H1 (cell line): ENCODE data around the gene ACACB. TPM values are rescaled to one million over a fixed set of nuclear protein-coding genes. Genes with fewer than 3 reads are reported as not detected.

Experiments
- CTCF ChIA-PET: fragments of 300-600 bp; sonication (Branson Sonifier 250); formaldehyde crosslinking; loops from one replicate; lab custom pipeline; 2021; ENCODE audit not compliant: partially characterized antibody; lab: Charles Lee
- POLR2A ChIA-PET: fragments of 300-600 bp; sonication (Branson Sonifier 250); formaldehyde crosslinking; loops from one replicate; lab custom pipeline; 2021; ENCODE audit warnings: inconsistent platforms; ENCODE audit not compliant: partially characterized antibody; lab: Charles Lee
- DNase-seq, 2 experiments: peaks; one replicate each; pipeline versions ENCODE4 v3.0.0 to v3.0.0-alpha.2; 2010 to 2022; ENCODE audit warnings: low spot score in 2 of 2, low read depth in 1 of 2, mixed read lengths in 1 of 2
- FAIRE-seq: peaks from 2 replicates; lab custom pipeline; 2011; peaks lifted over from hg19 to GRCh38; lab: Jason Lieb, UNC
- H2AFZ ChIP-seq: 2 replicates; pipeline ENCODE4 v1.8.1; 2012; ENCODE audit warnings: low read length, inconsistent platforms
- H2AK5ac ChIP-seq: 2 replicates; pipeline ENCODE4 v1.6.1; 2013; ENCODE audit warnings: low read depth, low read length
- H2BK120ac ChIP-seq: replicated peaks from 2 replicates; pipeline ENCODE3; 2013; ENCODE audit warnings: low read depth, low read length, inconsistent platforms
- H2BK12ac ChIP-seq: 2 replicates; pipeline ENCODE4 v1.6.1; 2013; ENCODE audit warnings: low read depth, low read length
- H2BK15ac ChIP-seq: 2 replicates; pipeline ENCODE4 v1.6.1; 2013; ENCODE audit warnings: low read length
- H2BK20ac ChIP-seq: 2 replicates; pipeline ENCODE4 v1.6.1; 2013; ENCODE audit warnings: low read length
- H2BK5ac ChIP-seq: 2 replicates; pipeline ENCODE4 v1.6.1; 2013; ENCODE audit warnings: low read depth, low read length
- H3K14ac ChIP-seq: 2 replicates; pipeline ENCODE4 v1.6.1; 2013; ENCODE audit warnings: inconsistent platforms; ENCODE audit not compliant: insufficient read length
- H3K18ac ChIP-seq: 2 replicates; pipeline ENCODE4 v1.6.1; 2013; ENCODE audit warnings: low read length; ENCODE audit errors: extremely low read depth
- H3K23ac ChIP-seq: 2 replicates; pipeline ENCODE4 v1.6.1; 2013; ENCODE audit warnings: inconsistent platforms; ENCODE audit not compliant: insufficient read length
- H3K23me2 ChIP-seq: 2 replicates; pipeline ENCODE4 v1.6.1; 2013; ENCODE audit warnings: low read depth, low read length
- H3K27ac ChIP-seq: 2 replicates; pipeline ENCODE4 v1.6.1; 2011; ENCODE audit warnings: low read depth, low read length, inconsistent platforms
- H3K27me3 ChIP-seq, 4 experiments: replicated peaks in 1 of 4; 1 replicate in 1 of 4; 2 replicates in 3 of 4; pipeline versions ENCODE4 v1.6.1 to v1.8.1; 2011 to 2013; ENCODE audit warnings: low read length in 3 of 4, mild to moderate bottlenecking in 3 of 4, inconsistent platforms in 2 of 4, mixed read lengths in 2 of 4, moderate library complexity in 1 of 4; ENCODE audit not compliant: control insufficient read depth in 3 of 4, insufficient read depth in 3 of 4; ENCODE audit errors: extremely low read depth in 1 of 4
- H3K36me3 ChIP-seq, 4 experiments: 2 replicates each; pipeline versions ENCODE4 v1.6.1 to v1.8.1; 2011 to 2013; ENCODE audit warnings: mild to moderate bottlenecking in 4 of 4, low read length in 3 of 4, moderate library complexity in 2 of 4, control low read depth in 1 of 4, inconsistent platforms in 1 of 4; ENCODE audit not compliant: insufficient read depth in 4 of 4, control insufficient read depth in 2 of 4
- H3K4ac ChIP-seq: replicated peaks from 2 replicates; pipeline ENCODE3; 2013; ENCODE audit warnings: low read length, low read depth, mixed read lengths, inconsistent platforms; ENCODE audit not compliant: insufficient read length
- H3K4me1 ChIP-seq, 4 experiments: replicated peaks in 1 of 4; 1 replicate in 1 of 4; 2 replicates in 3 of 4; pipeline versions ENCODE4 v1.6.1 to v1.8.1; 2011 to 2013; ENCODE audit warnings: low read length in 3 of 4, inconsistent platforms in 2 of 4, mixed read lengths in 1 of 4; ENCODE audit not compliant: insufficient read depth in 4 of 4, control insufficient read depth in 3 of 4
- H3K4me2 ChIP-seq, 2 experiments: 2 replicates each; pipeline versions ENCODE4 v1.6.1 to v1.8.1; 2011 to 2013; ENCODE audit warnings: low read depth in 2 of 2, low read length in 2 of 2, control low read depth in 1 of 2, inconsistent platforms in 1 of 2, mild to moderate bottlenecking in 1 of 2; ENCODE audit not compliant: insufficient read depth in 1 of 2
- H3K4me3 ChIP-seq, 4 experiments: fragments of 200-600, 300-600 bp in 1 of 4; sonication (generic), shearing (Covaris generic), sonication (Bioruptor Twin) in 1 of 4; 2 replicates each; pipeline versions ENCODE4 v1.5.1 to v1.8.1; 2011 to 2016; ENCODE audit warnings: low read length in 4 of 4, low read depth in 3 of 4, control low read depth in 2 of 4, inconsistent platforms in 2 of 4, mild to moderate bottlenecking in 2 of 4, mixed read lengths in 1 of 4, moderate library complexity in 1 of 4; ENCODE audit not compliant: insufficient read depth in 2 of 4; ENCODE audit errors: extremely low read depth in 1 of 4
- H3K56ac ChIP-seq: replicated peaks from 2 replicates; pipeline ENCODE3; 2013; ENCODE audit warnings: low read depth, mild to moderate bottlenecking, mixed read lengths, low read length, inconsistent platforms; ENCODE audit not compliant: insufficient read length
- H3K79me1 ChIP-seq: 2 replicates; pipeline ENCODE4 v1.6.1; 2013; ENCODE audit warnings: low read depth, low read length, control low read depth
- H3K79me2 ChIP-seq, 2 experiments: 2 replicates each; pipeline versions ENCODE4 v1.6.1 to v1.8.1; 2012 to 2013; ENCODE audit warnings: low read length in 2 of 2, mild to moderate bottlenecking in 2 of 2, inconsistent platforms in 1 of 2; ENCODE audit not compliant: insufficient read depth in 2 of 2, control insufficient read depth in 1 of 2
- H3K9ac ChIP-seq, 4 experiments: replicated peaks in 1 of 4; 1 replicate in 1 of 4; 2 replicates in 3 of 4; pipeline versions ENCODE4 v1.6.1 to v1.8.1; 2011 to 2013; ENCODE audit warnings: low read depth in 3 of 4, low read length in 3 of 4, control low read depth in 2 of 4, mild to moderate bottlenecking in 2 of 4, moderate library complexity in 2 of 4, inconsistent platforms in 1 of 4; ENCODE audit errors: extremely low read depth in 1 of 4
- H3K9me3 ChIP-seq, 2 experiments: 2 replicates each; pipeline versions ENCODE4 v1.6.1 to v1.8.1; 2012 to 2013; ENCODE audit warnings: mild to moderate bottlenecking in 2 of 2, moderate library complexity in 2 of 2, control low read depth in 1 of 2, inconsistent platforms in 1 of 2, low read depth in 1 of 2, low read length in 1 of 2, mixed read lengths in 1 of 2; ENCODE audit not compliant: insufficient read depth in 2 of 2
- H4K20me1 ChIP-seq, 2 experiments: replicated peaks in 1 of 2; 2 replicates each; pipeline versions ENCODE3 to v1.8.1; 2011 to 2013; ENCODE audit warnings: inconsistent platforms in 2 of 2, low read length in 2 of 2, mild to moderate bottlenecking in 1 of 2; ENCODE audit not compliant: insufficient read depth in 2 of 2, control insufficient read depth in 1 of 2
- H4K5ac ChIP-seq: 2 replicates; pipeline ENCODE4 v1.6.1; 2013; ENCODE audit warnings: low read length, low read depth, mixed read lengths, inconsistent platforms; ENCODE audit not compliant: insufficient read length
- H4K8ac ChIP-seq: 2 replicates; pipeline ENCODE4 v1.8.0; 2013; ENCODE audit warnings: mild to moderate bottlenecking, moderate library complexity, low read length, inconsistent platforms; ENCODE audit not compliant: insufficient read depth; ENCODE audit errors: extremely low read depth
- H4K91ac ChIP-seq: replicated peaks from 2 replicates; pipeline ENCODE3; 2013; ENCODE audit warnings: low read length, mixed read lengths, inconsistent platforms; ENCODE audit not compliant: insufficient read length
- BCL11A ChIP-seq, 2 experiments: IDR thresholded peaks; one replicate each; pipeline ENCODE4 v1.6.1; 2011; ENCODE audit warnings: low read depth in 2 of 2, low read length in 2 of 2, mild to moderate bottlenecking in 2 of 2
- GABPA ChIP-seq: IDR thresholded peaks from 2 replicates; pipeline ENCODE4 v1.6.1; 2011; ENCODE audit warnings: mild to moderate bottlenecking, low read length, moderate library complexity, borderline replicate concordance; ENCODE audit not compliant: insufficient read depth
- YY1 ChIP-seq: IDR thresholded peaks from 2 replicates; pipeline ENCODE4 v1.6.1; 2011; ENCODE audit warnings: low read depth, mild to moderate bottlenecking, low read length
- WGBS, 2 experiments: shearing (Covaris generic) in 1 of 2; methylation state at CpG; one replicate each; pipeline versions ENCODE4 v1.1.6 to v1.1.7; 2013 to 2015; ENCODE audit warnings: low lambda C conversion rate in 2 of 2, mixed read lengths in 2 of 2, inconsistent platforms in 1 of 2, low coverage in 1 of 2, missing lambda C conversion rate in 1 of 2; ENCODE audit not compliant: insufficient replicate concordance in 2 of 2, insufficient coverage in 1 of 2, insufficient read length in 1 of 2; ENCODE audit errors: extremely low coverage in 1 of 2, missing lambda C conversion rate in 1 of 2; 5-methylcytosine and 5-hydroxymethylcytosine counted together
- polyA plus RNA-seq, 7 experiments: library from polyadenylated mRNA; depleted of rRNA in 3 of 7; stranded (reverse) in 5 of 7; unstranded in 2 of 7; fragments of >200 nt in 5 of 7; fragments of 200-250 nt in 2 of 7; gene quantifications; 1 replicate in 5 of 7; 2 replicates in 1 of 7; 4 replicates in 1 of 7; pipeline versions ENCODE4 v1.2.1 to v1.2.3, GENCODE V29; 2011 to 2013; ENCODE audit warnings: missing spikeins in 2 of 7, mixed read lengths in 2 of 7
- total RNA-seq: library from RNA; stranded (reverse); fragmentation: NEBNext Ultra II Directional; extraction: Animal tissue kit (Norgen Biotek cat#: 25700); gene quantifications from 2 replicates; pipeline ENCODE4 v1.2.1, GENCODE V29; 2021

Gene ACACB
- total and polyA plus RNA-seq, 2 of the 8 experiments (the other 6 are each of a cell fraction or from before 2014, with no cell fraction given): 5.8 to 15.3 TPM

DNA sequence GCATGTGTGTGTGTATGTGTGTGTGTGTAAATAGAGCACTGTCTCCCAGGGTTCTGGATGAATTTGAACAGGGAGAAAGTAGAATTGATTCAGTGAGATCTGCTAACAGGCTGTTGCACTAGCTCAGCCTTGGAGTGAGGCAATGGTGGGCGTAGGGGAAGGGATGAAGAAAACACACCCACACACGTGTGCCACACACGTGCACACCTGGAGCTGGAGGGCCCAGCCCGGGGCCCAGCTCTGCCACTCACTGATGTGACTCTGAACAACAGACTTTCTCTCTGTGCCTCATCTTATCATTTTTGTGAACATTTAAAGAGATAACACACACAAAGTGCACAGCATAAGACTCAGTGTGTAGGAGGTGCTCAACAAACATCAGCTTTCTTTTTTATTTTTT lies 4.2 kb downstream of the ACACB start:
- ChIA-PET CTCF (interaction anchor here (0.6 to 5.0 kb wide), 4 partner anchors 8 to 473 kb away, joined by 3 to 29 read pairs (median 3); no protein-coding TSS in a partner anchor), POLR2A (interaction anchor here (0.9 kb wide), 1 partner anchor 17 kb away, joined by 5 read pairs; no protein-coding TSS in a partner anchor)
- H3K18ac ChIP-seq: no peak overlapping the region
- H2BK12ac ChIP-seq: no peak overlapping the region
- no peaks in the 10 kb centered on the region for H3K9me3 ChIP-seq
- H3K56ac ChIP-seq: no peak overlapping the region
- no peaks in the 10 kb centered on the region; a peak in 1 of 7 replicates for H3K27me3 ChIP-seq
- no peak overlapping the region for H2BK15ac ChIP-seq
- no peaks in the 10 kb centered on the region for H3K79me2 ChIP-seq
- DNase-seq: no peak
- no peak overlapping the region for H3K14ac ChIP-seq
- no peaks in the 10 kb centered on the region for H3K23me2 ChIP-seq
- no peak overlapping the region for H4K8ac ChIP-seq
- no peak overlapping the region for H2AFZ ChIP-seq
- no peaks in the 10 kb centered on the region for H3K79me1 ChIP-seq
- H3K4me2 ChIP-seq: no peak overlapping the region
- H4K20me1 ChIP-seq: no peaks in the 10 kb centered on the region
- H2BK20ac ChIP-seq: no peak overlapping the region
- 79% methylated on average over 4 of the region's 4 CpGs; no CpG with 5 or more reads in 1 of the 2 experiments for WGBS, 2 experiments
- TF ChIP-seq BCL11A (IDR thresholded peaks at IDR 0.05; ENCODE audit: low read depth in 2 of 2, low read length in 2 of 2) (no peak), GABPA (no peak), YY1 (no peak)
- TF ChIP-seq, all 59 proteins: peak for 0
- Histone ChIP-seq H2BK120ac (no peak overlapping the region), H3K4me3 (no peak overlapping the region), H3K4ac (no peak overlapping the region), H2AK5ac (no peak overlapping the region), H3K4me1 (peaks cover under 1 to 7% (median 4%) of the 10 kb centered on the region in 4 experiments; a peak in 4 of 7 replicates), H2BK5ac (no peak overlapping the region), H3K9ac (no peak overlapping the region), H3K23ac (no peak overlapping the region), H4K91ac (no peak overlapping the region), H3K36me3 (no peaks in the 10 kb centered on the region), H3K27ac (no peak overlapping the region), H4K5ac (no peak overlapping the region)
- no peak for FAIRE-seq
